ENCODE results near the gene RNASE8. TPM values are rescaled to one million over a fixed set of nuclear protein-coding genes. Genes with fewer than 3 reads are reported as not detected.

RNASE8 gene
- total RNA-seq, 2 donors from 2014 or later, result not detected

- intact Hi-C loops (cut with DNase I), result no loop called here
- no peak overlapping the region for H3K4me3 ChIP-seq
- no peaks in the 10 kb centered on the region for H3K36me3 ChIP-seq
- H3K9me3 ChIP-seq, result no peaks in the 10 kb centered on the region
- H3K27me3 ChIP-seq, result no peaks in the 10 kb centered on the region
- H3K4me1 ChIP-seq, result peaks cover 8% of the 10 kb centered on the region
- peak overlapping the region; percentile 88 for H3K27ac ChIP-seq
- TF ChIP-seq, protein P1, sequence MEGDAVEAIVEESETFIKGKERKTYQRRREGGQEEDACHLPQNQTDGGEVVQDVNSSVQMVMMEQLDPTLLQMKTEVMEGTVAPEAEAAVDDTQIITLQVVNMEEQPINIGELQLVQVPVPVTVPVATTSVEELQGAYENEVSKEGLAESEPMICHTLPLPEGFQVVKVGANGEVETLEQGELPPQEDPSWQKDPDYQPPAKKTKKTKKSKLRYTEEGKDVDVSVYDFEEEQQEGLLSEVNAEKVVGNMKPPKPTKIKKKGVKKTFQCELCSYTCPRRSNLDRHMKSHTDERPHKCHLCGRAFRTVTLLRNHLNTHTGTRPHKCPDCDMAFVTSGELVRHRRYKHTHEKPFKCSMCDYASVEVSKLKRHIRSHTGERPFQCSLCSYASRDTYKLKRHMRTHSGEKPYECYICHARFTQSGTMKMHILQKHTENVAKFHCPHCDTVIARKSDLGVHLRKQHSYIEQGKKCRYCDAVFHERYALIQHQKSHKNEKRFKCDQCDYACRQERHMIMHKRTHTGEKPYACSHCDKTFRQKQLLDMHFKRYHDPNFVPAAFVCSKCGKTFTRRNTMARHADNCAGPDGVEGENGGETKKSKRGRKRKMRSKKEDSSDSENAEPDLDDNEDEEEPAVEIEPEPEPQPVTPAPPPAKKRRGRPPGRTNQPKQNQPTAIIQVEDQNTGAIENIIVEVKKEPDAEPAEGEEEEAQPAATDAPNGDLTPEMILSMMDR (IDR thresholded peaks at IDR 0.05), result no peak
- peak overlapping the region; percentile 19 to 44 for H3K9ac ChIP-seq (ENCODE audit: low read depth in 2 of 2, low read length in 2 of 2)
- peak; percentile 80 for DNase-seq
These were observed 2.0 kb upstream of the RNASE8 start for GRCh38 chr14:21055432-21056117.

DNA sequence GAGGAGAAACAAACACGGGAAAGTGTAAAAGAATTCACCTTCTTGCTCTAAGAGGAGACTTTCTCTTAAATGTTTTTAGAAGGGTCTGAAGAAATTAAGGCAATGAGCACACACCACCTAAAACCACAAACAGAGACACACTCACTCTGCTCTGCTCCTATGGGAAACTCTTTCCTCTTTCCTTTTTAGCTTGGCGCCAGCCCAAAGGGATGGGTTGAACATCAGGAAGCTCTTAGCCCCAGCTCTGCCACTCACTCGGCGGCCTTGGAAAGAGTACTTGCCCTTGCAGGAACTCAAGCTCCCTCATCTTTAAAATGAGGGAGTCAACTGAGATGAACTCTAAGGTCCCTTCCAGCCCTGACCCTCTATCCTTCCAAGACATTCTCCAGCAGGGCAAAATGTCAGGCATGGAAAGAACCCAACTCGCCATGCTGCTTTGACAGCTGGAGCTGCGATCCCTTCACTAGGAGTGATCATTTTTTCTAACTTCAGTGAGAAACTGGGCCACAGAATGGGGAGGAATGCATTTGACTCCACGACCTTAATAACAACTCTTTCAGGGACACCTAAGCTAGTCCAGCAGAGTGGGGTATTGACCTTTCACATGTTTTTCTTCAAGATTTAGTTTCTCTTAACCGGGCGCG is 980 bp upstream of the RNASE8 start:
- DNase-seq, result peak; percentile 90

GRCh38 chr14:21058903-21059302 is 1.3 kb downstream of the RNASE8 start:
- peak overlapping the region; percentile 81 for H3K27ac ChIP-seq
- peaks cover 8% of the 10 kb centered on the region for H3K4me1 ChIP-seq
- no peaks in the 10 kb centered on the region for H3K9me3 ChIP-seq
- no peaks in the 10 kb centered on the region for H3K36me3 ChIP-seq
- DNase-seq, result no peak
- intact Hi-C loops (cut with DNase I), result no loop called here
- H3K27me3 ChIP-seq, result no peaks in the 10 kb centered on the region
- TF ChIP-seq, protein P1 (IDR thresholded peaks at IDR 0.05), result no peak
- no peak overlapping the region for H3K4me3 ChIP-seq
- H3K9ac ChIP-seq (ENCODE audit: low read depth in 2 of 2, low read length in 2 of 2), result peak overlapping the region in 1 of 2 donors; percentile 27

More for the DNA sequence above, 980 bp upstream of the RNASE8 start:
- H3K9ac ChIP-seq (ENCODE audit: low read depth in 2 of 2, low read length in 2 of 2), result peak overlapping the region; percentile 17 to 44
- TF ChIP-seq, protein P1 (IDR thresholded peaks at IDR 0.05), result no peak
- H3K27me3 ChIP-seq, result no peaks in the 10 kb centered on the region
- peaks cover 8% of the 10 kb centered on the region for H3K4me1 ChIP-seq
- intact Hi-C loops (cut with DNase I), result no loop called here
- H3K36me3 ChIP-seq, result no peaks in the 10 kb centered on the region
- H3K9me3 ChIP-seq, result no peaks in the 10 kb centered on the region
- H3K4me3 ChIP-seq, result no peak overlapping the region
- peak overlapping the region; percentile 88 for H3K27ac ChIP-seq

- peak; percentile 19 for DNase-seq
- peak overlapping the region; percentile 22 to 39 for H3K9ac ChIP-seq (ENCODE audit: low read depth in 2 of 2, low read length in 2 of 2)
- H3K4me1 ChIP-seq, result peaks cover 1% of the 10 kb centered on the region
- H3K36me3 ChIP-seq, result no peaks in the 10 kb centered on the region
- TF ChIP-seq, protein P1 (IDR thresholded peaks at IDR 0.05), result no peak
- no peaks in the 10 kb centered on the region for H3K9me3 ChIP-seq
- H3K27me3 ChIP-seq, result no peaks in the 10 kb centered on the region
- H3K4me3 ChIP-seq, result no peak overlapping the region
- intact Hi-C loops (cut with DNase I), result no loop called here
- H3K27ac ChIP-seq, result peak overlapping the region; percentile 81
These were observed 2.4 kb downstream of the RNASE8 start for GRCh38 chr14:21059842-21060613.

GRCh38 chr14:21060614-21061346 is 3.2 kb downstream of the RNASE8 start:
- DNase-seq, result peak; percentile 70
- H3K27ac ChIP-seq, result peak overlapping the region; percentile 81
- intact Hi-C loops (cut with DNase I), result no loop called here
- peak overlapping the region in 1 of 2 donors; percentile 22 for H3K9ac ChIP-seq (ENCODE audit: low read depth in 2 of 2, low read length in 2 of 2)
- no peaks in the 10 kb centered on the region for H3K9me3 ChIP-seq
- no peak overlapping the region for H3K4me3 ChIP-seq
- no peaks in the 10 kb centered on the region for H3K36me3 ChIP-seq
- TF ChIP-seq, protein P1 (IDR thresholded peaks at IDR 0.05), result no peak
- H3K27me3 ChIP-seq, result no peaks in the 10 kb centered on the region
- H3K4me1 ChIP-seq, result no peaks in the 10 kb centered on the region
